Neural cell (in vitro differentiated cells): Measurements from ENCODE around the gene CYP2U1. TPM values are rescaled to one million over a fixed set of nuclear protein-coding genes. Genes with fewer than 3 reads are reported as not detected.

Experiments
- H2AFZ ChIP-seq: fragments of 200-600, 300-800 bp; sonication (generic), shearing (Covaris generic); 2 replicates; pipeline ENCODE4 v1.6.0; 2014; ENCODE audit warnings: low read depth, mild to moderate bottlenecking, antibody characterized with exemption, low read length, moderate library complexity
- H3F3A ChIP-seq: fragments of 200-600 bp; shearing (Covaris generic); 2 replicates; pipeline ENCODE4 v1.6.1; 2016; ENCODE audit warnings: mild to moderate bottlenecking, moderate library complexity, mixed read lengths, antibody characterized with exemption, low read length; ENCODE audit not compliant: insufficient read depth, poor library complexity, severe bottlenecking
- H3K27ac ChIP-seq: fragments of 200-600, 300-800 bp; sonication (generic), shearing (Covaris generic); 2 replicates; pipeline ENCODE4 v1.5.1; 2014; ENCODE audit warnings: mild to moderate bottlenecking, low read length, moderate library complexity
- H3K27me3 ChIP-seq: fragments of 300-800, 200-600 bp; sonication (generic), shearing (Covaris generic); 2 replicates; pipeline ENCODE4 v1.6.0; 2014; ENCODE audit warnings: mild to moderate bottlenecking, low read depth, low read length, moderate library complexity; ENCODE audit not compliant: insufficient read depth
- H3K36me3 ChIP-seq: fragments of 300-800, 200-600 bp; sonication (generic), shearing (Covaris generic); 2 replicates; pipeline ENCODE4 v1.5.1; 2014; ENCODE audit warnings: mild to moderate bottlenecking, antibody characterized with exemption, low read length, moderate library complexity; ENCODE audit not compliant: insufficient read depth
- H3K4me2 ChIP-seq: fragments of 300-800, 200-600 bp; sonication (generic), shearing (Covaris generic); 2 replicates; pipeline ENCODE4 v1.6.0; 2014; ENCODE audit warnings: mild to moderate bottlenecking, low read length
- H3K4me3 ChIP-seq: fragments of 300-800, 200-600 bp; sonication (generic), shearing (Covaris generic); 2 replicates; pipeline ENCODE4 v1.5.1; 2014; ENCODE audit warnings: mild to moderate bottlenecking, low read length, moderate library complexity
- H3K79me2 ChIP-seq: fragments of 200-600 bp; shearing (Covaris generic); replicated peaks from 2 replicates; pipeline ENCODE4 v1.6.0; 2014; ENCODE audit warnings: mild to moderate bottlenecking, low read length, moderate library complexity; ENCODE audit not compliant: insufficient read depth
- H3K9ac ChIP-seq: fragments of 300-800, 200-600 bp; sonication (generic), shearing (Covaris generic); 2 replicates; pipeline ENCODE4 v1.6.1; 2016; ENCODE audit warnings: mild to moderate bottlenecking, low read length, mixed read lengths
- H3K9me2 ChIP-seq: fragments of 200-600 bp; shearing (Covaris generic); 2 replicates; pipeline ENCODE4 v1.6.1; 2016; ENCODE audit warnings: mild to moderate bottlenecking, low read length, mixed read lengths; ENCODE audit not compliant: insufficient read depth
- H3K9me3 ChIP-seq: fragments of 200-600, 300-800 bp; sonication (generic), shearing (Covaris generic); 2 replicates; pipeline ENCODE4 v1.6.1; 2016; ENCODE audit warnings: mild to moderate bottlenecking, mixed run types, low read length, moderate library complexity, mixed read lengths
- H4K20me1 ChIP-seq: fragments of 200-600 bp; shearing (Covaris generic); 2 replicates; pipeline ENCODE4 v1.6.1; 2016; ENCODE audit warnings: mild to moderate bottlenecking, mixed run types; ENCODE audit not compliant: insufficient read depth
- CTCF ChIP-seq: fragments of 450-650 bp; IDR thresholded peaks from 2 replicates; pipeline ENCODE4 v1.5.1; 2014; ENCODE audit warnings: antibody characterized with exemption, mild to moderate bottlenecking, moderate library complexity; ENCODE audit not compliant: poor library complexity, severe bottlenecking
- EP300 ChIP-seq: fragments of 450-650 bp; conservative IDR thresholded peaks from 2 replicates; pipeline ENCODE4 v1.6.1; 2014; ENCODE audit warnings: antibody characterized with exemption, mild to moderate bottlenecking, moderate library complexity; ENCODE audit not compliant: poor library complexity, severe bottlenecking
- EZH2 ChIP-seq: fragments of 200-600, 300-800 bp; shearing (Covaris generic), sonication (generic); IDR thresholded peaks from 2 replicates; pipeline ENCODE4 v1.6.1; 2014; ENCODE audit warnings: antibody characterized with exemption, low read length, borderline replicate concordance, mild to moderate bottlenecking; ENCODE audit not compliant: insufficient read depth, poor library complexity, severe bottlenecking
- MXI1 ChIP-seq: fragments of 450-650 bp; conservative IDR thresholded peaks from 2 replicates; pipeline ENCODE4 v1.6.1; 2014; ENCODE audit warnings: antibody characterized with exemption, mild to moderate bottlenecking; ENCODE audit not compliant: poor library complexity, severe bottlenecking
- POLR2AphosphoS5 ChIP-seq: IDR thresholded peaks from 2 replicates; pipeline ENCODE4 v1.6.1; 2012
- RAD21 ChIP-seq: fragments of 450-650 bp; conservative IDR thresholded peaks from 2 replicates; pipeline ENCODE4 v1.6.1; 2014; ENCODE audit warnings: antibody characterized with exemption, mild to moderate bottlenecking, moderate library complexity
- REST ChIP-seq: IDR thresholded peaks from 2 replicates; pipeline ENCODE4 v1.6.1; 2012; ENCODE audit warnings: borderline replicate concordance
- SMC3 ChIP-seq: fragments of 450-650 bp; conservative IDR thresholded peaks from 2 replicates; pipeline ENCODE4 v1.6.1; 2014; ENCODE audit warnings: antibody characterized with exemption, mild to moderate bottlenecking, moderate library complexity; ENCODE audit not compliant: poor library complexity
- TAF1 ChIP-seq: IDR thresholded peaks from 2 replicates; pipeline ENCODE4 v1.6.1; 2012; ENCODE audit warnings: low read depth
- polyA plus RNA-seq: library from polyadenylated mRNA; depleted of rRNA; stranded (reverse); fragments of >200 nt; gene quantifications from 2 replicates; pipeline ENCODE4 v1.2.3, GENCODE V29; 2014

The CYP2U1 gene
- polyA plus RNA-seq, 1 donor from 2014 or later, result 8.8 TPM

DNA sequence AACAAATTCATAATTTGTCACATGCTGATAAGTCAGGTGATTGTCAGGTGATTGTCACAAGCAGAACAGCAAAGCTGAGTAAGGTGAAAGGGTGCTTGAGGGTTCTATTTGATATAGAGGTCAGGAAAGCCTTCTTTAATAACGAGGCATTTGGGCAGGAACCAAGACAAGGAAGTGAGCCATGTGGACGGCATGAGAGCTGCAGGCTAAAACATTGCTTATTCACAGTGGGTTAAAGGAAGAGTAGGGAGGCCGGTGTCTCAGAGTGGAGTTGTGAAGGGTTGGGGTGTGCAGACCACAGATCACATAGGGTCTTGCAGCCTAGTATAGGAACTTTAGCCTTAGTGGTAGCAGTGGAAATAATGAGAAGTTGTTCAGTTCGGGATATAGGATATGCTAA is 31.3 kb upstream of the CYP2U1 start:
- Histone ChIP-seq H3K4me2 (no peak overlapping the region), H3K27me3 (no peaks in the 10 kb centered on the region), H3K9ac (no peak overlapping the region), H2AFZ (no peak overlapping the region), H3K9me2 (no peaks in the 10 kb centered on the region), H3K4me3 (no peak overlapping the region), H3K36me3 (no peaks in the 10 kb centered on the region), H3K79me2 (no peaks in the 10 kb centered on the region), H3K27ac (no peak overlapping the region), H3K9me3 (no peaks in the 10 kb centered on the region), H3F3A (no peaks in the 10 kb centered on the region), H4K20me1 (no peaks in the 10 kb centered on the region)
- no peak for TF ChIP-seq MXI1
- no peak for TF ChIP-seq EZH2
- no peak for TF ChIP-seq RAD21
- TF ChIP-seq POLR2AphosphoS5, result no peak
- no peak for TF ChIP-seq CTCF
- TF ChIP-seq TAF1, result no peak
- no peak for TF ChIP-seq EP300
- no peak for TF ChIP-seq SMC3
- TF ChIP-seq REST, result no peak

DNA sequence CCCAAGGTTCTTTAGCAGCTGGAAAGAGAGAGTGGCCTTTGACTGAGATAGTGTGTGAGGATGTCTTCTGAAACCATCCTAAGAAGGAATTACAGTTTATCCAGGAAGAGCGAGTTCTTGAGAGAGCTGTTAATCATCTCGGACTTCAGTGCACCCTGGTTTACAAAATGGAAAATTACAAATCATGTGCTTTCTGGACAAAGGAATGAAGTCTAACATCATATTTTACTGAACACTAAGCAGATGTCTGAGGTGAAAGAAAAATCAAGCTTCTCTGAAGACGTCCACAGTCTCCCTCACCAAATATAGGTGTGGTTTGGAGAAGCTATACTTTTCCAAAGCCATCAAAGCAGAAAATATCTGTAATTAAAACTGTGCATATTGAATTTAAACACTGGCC is 30.8 kb upstream of the CYP2U1 start:
- no peaks in the 10 kb centered on the region for H4K20me1 ChIP-seq
- no peak overlapping the region for H3K27ac ChIP-seq
- no peak overlapping the region for H3K4me3 ChIP-seq
- H3K27me3 ChIP-seq, result no peaks in the 10 kb centered on the region
- H3K9me2 ChIP-seq, result no peaks in the 10 kb centered on the region
- no peak overlapping the region for H2AFZ ChIP-seq
- H3K9ac ChIP-seq, result no peak overlapping the region
- H3F3A ChIP-seq, result no peaks in the 10 kb centered on the region
- H3K36me3 ChIP-seq, result no peaks in the 10 kb centered on the region
- H3K4me2 ChIP-seq, result no peak overlapping the region
- TF ChIP-seq TAF1 (no peak), CTCF (no peak), EZH2 (no peak), POLR2AphosphoS5 (no peak), REST (no peak), EP300 (no peak), SMC3 (no peak), RAD21 (no peak), MXI1 (no peak)
- no peaks in the 10 kb centered on the region for H3K79me2 ChIP-seq
- H3K9me3 ChIP-seq, result no peaks in the 10 kb centered on the region
